ENCODE data around the gene BORCS5.
"Not testable (repeated sequence)": the region's sequence is repeated elsewhere in the genome, so short reads cannot be mapped to it uniquely, and the experiment has no call there.

Gene BORCS5

GRCh38 chr12:12486661-12487240, 129.9 kb downstream of the BORCS5 start:
- no peak for DNase-seq (ENCODE audit: low read depth)

GRCh38 chr12:12487490-12487889, 130.6 kb downstream of the BORCS5 start:
- DNase-seq (ENCODE audit: low read depth), result no peak

- DNase-seq (ENCODE audit: low read depth), result no peak
Observed at GRCh38 chr12:12488296-12488695, 131.4 kb downstream of the BORCS5 start.

GRCh38 chr12:12488823-12489550, 132.1 kb downstream of the BORCS5 start:
- no peak for DNase-seq (ENCODE audit: low read depth)

GRCh38 chr12:12491606-12492005, 134.7 kb downstream of the BORCS5 start:
- DNase-seq (ENCODE audit: low read depth), result no peak

GRCh38 chr12:12492547-12492946, 135.7 kb downstream of the BORCS5 start:
- DNase-seq (ENCODE audit: low read depth), result no peak

- no peak for DNase-seq (ENCODE audit: low read depth)
Observed at GRCh38 chr12:12495536-12495935, 138.7 kb downstream of the BORCS5 start.

GRCh38 chr12:12498210-12498609, 141.3 kb downstream of the BORCS5 start:
- no peak for DNase-seq (ENCODE audit: low read depth)

- no peak for DNase-seq (ENCODE audit: low read depth)
Observed at GRCh38 chr12:12499909-12500604, 143.2 kb downstream of the BORCS5 start.

- no peak for DNase-seq (ENCODE audit: low read depth)
Observed at GRCh38 chr12:12501121-12501520, 144.2 kb downstream of the BORCS5 start.

GRCh38 chr12:12502130-12502814, 145.4 kb downstream of the BORCS5 start:
- not testable (repeated sequence) for DNase-seq (ENCODE audit: low read depth)

- no peak for DNase-seq (ENCODE audit: low read depth)
Observed at GRCh38 chr12:12502815-12503151, 145.9 kb downstream of the BORCS5 start.

- no peak for DNase-seq (ENCODE audit: low read depth)
Observed at GRCh38 chr12:12503384-12504078, 146.7 kb downstream of the BORCS5 start.

- DNase-seq (ENCODE audit: low read depth), result peak; percentile 49
Observed at GRCh38 chr12:12505544-12506495, 148.9 kb downstream of the BORCS5 start.

GRCh38 chr12:12506496-12506890, 149.6 kb downstream of the BORCS5 start:
- DNase-seq (ENCODE audit: low read depth), result no peak

- no peak for DNase-seq (ENCODE audit: low read depth)
Observed at GRCh38 chr12:12507121-12507520, 150.2 kb downstream of the BORCS5 start.

- DNase-seq (ENCODE audit: low read depth), result peak; percentile 56
Observed at GRCh38 chr12:12508612-12509011, 151.7 kb downstream of the BORCS5 start.

- peak; percentile 65 for DNase-seq (ENCODE audit: low read depth)
Observed at GRCh38 chr12:12510141-12510540, 153.3 kb downstream of the BORCS5 start.

GRCh38 chr12:12510551-12510950, 153.7 kb downstream of the BORCS5 start:
- DNase-seq (ENCODE audit: low read depth), result no peak

GRCh38 chr12:12511021-12511783, 154.3 kb downstream of the BORCS5 start:
- no peak for DNase-seq (ENCODE audit: low read depth)
